ENCODE measurements around the gene GEMIN2.

GRCh38 chr14:39179042-39179441, 64.9 kb downstream of the GEMIN2 start:
- TF ChIP-seq MAX (IDR thresholded peaks at IDR 0.05; ENCODE audit: low read depth) (no peak), RXRA (IDR thresholded peaks at IDR 0.05; ENCODE audit: borderline replicate concordance, low read depth) (no peak), CTCF (IDR thresholded peaks at IDR 0.05) (no peak), POLR2AphosphoS5 (IDR thresholded peaks at IDR 0.05; ENCODE audit: low read depth, low read length) (no peak)

All from SK-N-SH (cell line).